Measurements from ENCODE around the gene CNN3.

Gene CNN3

DNA sequence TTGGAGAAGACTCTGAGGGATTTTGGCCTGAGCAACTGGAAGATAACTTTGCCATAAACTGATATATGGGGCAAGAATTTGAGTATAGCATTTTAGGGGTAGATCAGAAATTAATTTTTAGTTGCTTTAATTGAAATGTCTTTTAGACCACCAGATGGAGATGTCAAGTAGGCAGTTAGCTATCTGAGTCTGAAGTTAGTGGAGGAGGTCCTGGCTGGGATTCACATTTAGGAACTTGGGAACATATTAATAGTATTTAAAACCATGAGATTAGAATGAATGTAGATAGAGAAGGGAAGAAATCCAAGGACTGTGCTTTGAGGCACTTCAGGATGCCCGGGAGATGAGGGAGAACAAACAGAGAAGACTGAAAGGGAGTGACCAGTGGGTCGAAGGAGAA lies 74.1 kb downstream of the CNN3 start:
- Histone ChIP-seq H3K4me3 (ENCODE audit: low read depth, low read length) (no peak overlapping the region), H3K9me3 (ENCODE audit: control insufficient read depth, insufficient read depth, low read depth, low read length) (no peaks in the 10 kb centered on the region), H3K4me1 (ENCODE audit: control insufficient read depth, insufficient read depth, low read length) (peaks cover 5% of the 10 kb centered on the region; the same call in 1 of the 2 replicates), H3K36me3 (ENCODE audit: control insufficient read depth in 2 of 2, insufficient read depth in 1 of 2, low read length in 2 of 2) (no peaks in the 10 kb centered on the region), H3K27ac (ENCODE audit: extremely low read depth, low read depth, low read length) (no peak overlapping the region)
- TF ChIP-seq, protein P1, sequence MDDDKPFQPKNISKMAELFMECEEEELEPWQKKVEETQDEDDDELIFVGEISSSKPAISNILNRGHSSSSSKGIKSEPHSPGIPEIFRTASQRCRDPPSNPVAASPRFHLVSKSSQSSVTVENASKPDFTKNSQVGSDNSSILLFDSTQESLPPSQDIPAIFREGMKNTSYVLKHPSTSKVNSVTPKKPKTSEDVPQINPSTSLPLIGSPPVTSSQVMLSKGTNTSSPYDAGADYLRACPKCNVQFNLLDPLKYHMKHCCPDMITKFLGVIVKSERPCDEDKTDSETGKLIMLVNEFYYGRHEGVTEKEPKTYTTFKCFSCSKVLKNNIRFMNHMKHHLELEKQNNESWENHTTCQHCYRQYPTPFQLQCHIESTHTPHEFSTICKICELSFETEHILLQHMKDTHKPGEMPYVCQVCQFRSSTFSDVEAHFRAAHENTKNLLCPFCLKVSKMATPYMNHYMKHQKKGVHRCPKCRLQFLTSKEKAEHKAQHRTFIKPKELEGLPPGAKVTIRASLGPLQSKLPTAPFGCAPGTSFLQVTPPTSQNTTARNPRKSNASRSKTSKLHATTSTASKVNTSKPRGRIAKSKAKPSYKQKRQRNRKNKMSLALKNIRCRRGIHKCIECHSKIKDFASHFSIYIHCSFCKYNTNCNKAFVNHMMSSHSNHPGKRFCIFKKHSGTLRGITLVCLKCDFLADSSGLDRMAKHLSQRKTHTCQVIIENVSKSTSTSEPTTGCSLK (tag by site-specific recombination; IDR thresholded peaks at IDR 0.05), result no peak
- TF ChIP-seq ZNF768 (tag by site-specific recombination; IDR thresholded peaks at IDR 0.05) (no peak), SP7 (tag by site-specific recombination; IDR thresholded peaks at IDR 0.05) (no peak), ZNF677 (tag by site-specific recombination; IDR thresholded peaks at IDR 0.05) (no peak), ZNF169 (tag by site-specific recombination; IDR thresholded peaks at IDR 0.05) (no peak), ZNF174 (tag by site-specific recombination; IDR thresholded peaks at IDR 0.05) (no peak), ZNF404 (tag by site-specific recombination; IDR thresholded peaks at IDR 0.05) (no peak), GLIS2 (tag by site-specific recombination; IDR thresholded peaks at IDR 0.05) (no peak), ZFP69B (tag by site-specific recombination; IDR thresholded peaks at IDR 0.05) (no peak)
- CTCF ChIA-PET, result interaction anchor here (0.8 to 5.8 kb wide), 5 partner anchors 10 to 191 kb away, joined by 3 to 142 read pairs (median 10); no protein-coding TSS in a partner anchor
- POLR2A ChIA-PET, result no interaction called here

DNA sequence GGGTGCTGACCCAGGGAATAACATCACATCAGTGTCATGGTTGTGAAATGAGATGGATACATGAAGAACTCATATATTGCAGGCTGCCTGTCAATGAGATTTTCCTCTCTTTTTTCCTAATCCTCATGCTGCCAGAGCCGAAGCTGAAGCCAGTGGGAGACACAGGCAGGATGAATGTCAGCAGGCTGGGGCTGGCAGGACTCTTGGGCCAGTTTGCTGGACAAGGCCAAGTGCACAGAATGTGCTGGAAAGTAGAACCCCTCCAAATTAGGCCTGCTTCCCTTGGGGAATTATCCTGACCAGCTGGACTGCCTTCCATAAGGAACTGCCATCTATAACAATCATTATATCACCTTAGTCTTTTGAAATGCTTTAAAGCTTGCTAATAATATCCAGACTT lies 75.3 kb downstream of the CNN3 start:
- no peak overlapping the region for H3K4me3 ChIP-seq (ENCODE audit: low read depth, low read length)
- ChIA-PET POLR2A (no interaction called here), CTCF (interaction anchor here (0.6 to 5.8 kb wide), 3 partner anchors 189 to 338 kb away, joined by 3 to 142 read pairs (median 10); no protein-coding TSS in a partner anchor)
- no peak overlapping the region for H3K27ac ChIP-seq (ENCODE audit: extremely low read depth, low read depth, low read length)
- H3K9me3 ChIP-seq (ENCODE audit: control insufficient read depth, insufficient read depth, low read depth, low read length), result no peaks in the 10 kb centered on the region
- peaks cover 5% of the 10 kb centered on the region; the same call in 1 of the 2 replicates for H3K4me1 ChIP-seq (ENCODE audit: control insufficient read depth, insufficient read depth, low read length)
- TF ChIP-seq ZNF510 (tag by site-specific recombination; IDR thresholded peaks at IDR 0.05; ENCODE audit: insufficient replicate concordance) (no peak), ZNF514 (tag by site-specific recombination; IDR thresholded peaks at IDR 0.05) (no peak), ZNF529 (tag by site-specific recombination; IDR thresholded peaks at IDR 0.05; ENCODE audit: insufficient replicate concordance) (no peak), KLF16 (tag by site-specific recombination; IDR thresholded peaks at IDR 0.05) (no peak), ZNF600 (tag by site-specific recombination; IDR thresholded peaks at IDR 0.05) (no peak), ZSCAN18 (tag by site-specific recombination; IDR thresholded peaks at IDR 0.05) (no peak), ZNF747 (tag by site-specific recombination; IDR thresholded peaks at IDR 0.05) (no peak), ZNF664 (tag by site-specific recombination; IDR thresholded peaks at IDR 0.05) (no peak), GLIS1 (tag by site-specific recombination; IDR thresholded peaks at IDR 0.05) (no peak), ZNF19 (tag by site-specific recombination; IDR thresholded peaks at IDR 0.05; ENCODE audit: low read depth) (no peak), ZNF394 (tag by site-specific recombination; IDR thresholded peaks at IDR 0.05; ENCODE audit: borderline replicate concordance) (no peak), ZBTB10 (tag by site-specific recombination; IDR thresholded peaks at IDR 0.05) (no peak), ZNF140 (tag by site-specific recombination; IDR thresholded peaks at IDR 0.05) (no peak), SCRT1 (tag by site-specific recombination; IDR thresholded peaks at IDR 0.05; ENCODE audit: borderline replicate concordance) (no peak), TRIM28 (IDR thresholded peaks at IDR 0.05; ENCODE audit: borderline replicate concordance, low read length) (no peak), ZNF560 (tag by site-specific recombination; IDR thresholded peaks at IDR 0.05; ENCODE audit: borderline replicate concordance) (no peak)
- TF ChIP-seq, protein P2, sequence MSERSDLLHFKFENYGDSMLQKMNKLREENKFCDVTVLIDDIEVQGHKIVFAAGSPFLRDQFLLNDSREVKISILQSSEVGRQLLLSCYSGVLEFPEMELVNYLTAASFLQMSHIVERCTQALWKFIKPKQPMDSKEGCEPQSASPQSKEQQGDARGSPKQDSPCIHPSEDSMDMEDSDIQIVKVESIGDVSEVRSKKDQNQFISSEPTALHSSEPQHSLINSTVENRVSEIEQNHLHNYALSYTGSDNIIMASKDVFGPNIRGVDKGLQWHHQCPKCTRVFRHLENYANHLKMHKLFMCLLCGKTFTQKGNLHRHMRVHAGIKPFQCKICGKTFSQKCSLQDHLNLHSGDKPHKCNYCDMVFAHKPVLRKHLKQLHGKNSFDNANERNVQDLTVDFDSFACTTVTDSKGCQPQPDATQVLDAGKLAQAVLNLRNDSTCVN (tag by site-specific recombination; optimal IDR thresholded peaks at IDR 0.05), result no peak
- TF ChIP-seq, protein P3, sequence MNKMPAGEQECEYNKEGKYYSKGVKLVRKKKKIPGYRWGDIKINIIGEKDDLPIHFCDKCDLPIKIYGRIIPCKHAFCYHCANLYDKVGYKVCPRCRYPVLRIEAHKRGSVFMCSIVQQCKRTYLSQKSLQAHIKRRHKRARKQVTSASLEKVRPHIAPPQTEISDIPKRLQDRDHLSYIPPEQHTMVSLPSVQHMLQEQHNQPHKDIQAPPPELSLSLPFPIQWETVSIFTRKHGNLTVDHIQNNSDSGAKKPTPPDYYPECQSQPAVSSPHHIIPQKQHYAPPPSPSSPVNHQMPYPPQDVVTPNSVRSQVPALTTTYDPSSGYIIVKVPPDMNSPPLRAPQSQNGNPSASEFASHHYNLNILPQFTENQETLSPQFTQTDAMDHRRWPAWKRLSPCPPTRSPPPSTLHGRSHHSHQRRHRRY (tag by site-specific recombination; IDR thresholded peaks at IDR 0.05), result no peak
- no peaks in the 10 kb centered on the region for H3K36me3 ChIP-seq (ENCODE audit: control insufficient read depth in 2 of 2, insufficient read depth in 1 of 2, low read length in 2 of 2)

Measured in HEK293 (cell line).